Skin epidermis (tissue), 12 donors: ENCODE data around the gene NCKAP5.

Source experiments
- H3K27ac ChIP-seq, 21 experiments: fragments of 200-600 bp; sonication (generic) in 11 of 21; one replicate each; pipeline ENCODE4 v1.5.0; 2020; ENCODE audit warnings: mild to moderate bottlenecking in 3 of 21, inconsistent platforms in 2 of 21, moderate library complexity in 2 of 21
- H3K4me3 ChIP-seq, 7 experiments: fragments of 200-600 bp; sonication (generic) in 2 of 7; one replicate each; pipeline ENCODE4 v1.5.0; 2020; ENCODE audit warnings: inconsistent platforms in 2 of 7, mild to moderate bottlenecking in 2 of 7, moderate library complexity in 1 of 7

The NCKAP5 gene

GRCh38 chr2:133414486-133415209, 153.6 kb downstream of the NCKAP5 start:
- Histone ChIP-seq H3K4me3 (no peak overlapping the region), H3K27ac (no peak overlapping the region)

DNA sequence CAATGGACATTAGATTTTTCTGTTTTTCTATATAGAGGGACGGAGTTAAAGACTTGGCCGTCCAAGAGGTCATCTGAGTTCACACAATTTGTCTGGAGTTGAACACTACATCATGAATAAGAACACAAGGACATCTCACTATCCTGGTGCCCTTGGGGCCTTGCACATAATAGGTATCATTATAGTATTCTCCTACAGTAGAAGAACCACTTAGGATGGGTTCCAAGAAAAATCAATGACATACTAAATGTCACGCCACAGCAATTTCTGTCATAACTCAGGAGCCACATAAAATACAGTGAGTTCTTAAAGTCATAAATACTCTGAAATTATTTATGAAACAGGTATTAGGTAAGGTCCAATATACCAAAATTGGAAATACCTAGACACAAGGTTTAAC, 154.4 kb downstream of the NCKAP5 start:
- H3K27ac ChIP-seq: no peak overlapping the region
- H3K4me3 ChIP-seq: no peak overlapping the region

DNA sequence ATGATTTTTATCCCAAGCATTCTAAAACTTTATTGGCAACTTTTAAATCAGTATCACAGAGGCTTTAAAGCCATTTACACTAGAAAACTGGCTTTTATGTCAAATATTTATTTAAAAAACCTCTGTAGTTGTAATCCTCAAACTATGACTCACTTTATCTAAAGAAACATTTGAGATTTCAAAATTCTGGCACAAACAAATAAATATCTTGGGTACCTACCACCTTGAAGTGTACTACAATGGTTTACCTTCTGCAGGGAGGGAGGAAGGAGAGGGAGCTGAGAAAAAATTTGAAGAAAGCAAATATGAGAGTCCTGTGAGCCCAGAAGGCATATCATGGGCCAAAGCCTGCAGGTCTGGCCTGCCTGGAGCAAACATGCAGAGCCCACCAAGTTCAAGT, 155.6 kb downstream of the NCKAP5 start:
- H3K4me3 ChIP-seq: no peak overlapping the region
- H3K27ac ChIP-seq: no peak overlapping the region

DNA sequence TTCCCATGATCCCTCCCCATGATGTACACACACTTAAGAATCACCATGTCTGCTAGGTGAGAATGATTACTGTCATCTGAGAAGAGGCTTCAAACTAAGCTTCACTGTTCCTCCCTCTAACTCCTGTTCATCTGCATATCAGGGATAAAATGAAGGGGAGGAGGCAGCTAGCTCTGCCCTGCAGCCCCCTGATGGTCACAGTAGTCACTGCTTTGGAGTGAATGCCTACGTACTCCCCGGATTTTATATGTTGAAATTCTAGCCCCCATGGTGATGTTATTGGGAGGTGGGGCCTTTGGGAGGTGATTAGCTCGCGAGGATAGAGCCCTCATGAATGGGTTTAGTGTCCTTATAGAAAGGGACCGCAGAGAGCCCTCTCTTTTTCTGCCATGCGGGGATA, 156.4 kb downstream of the NCKAP5 start:
- no peak overlapping the region for H3K4me3 ChIP-seq
- H3K27ac ChIP-seq: no peak overlapping the region

GRCh38 chr2:133411101-133411500, 157.2 kb downstream of the NCKAP5 start:
- H3K4me3 ChIP-seq: no peak overlapping the region
- H3K27ac ChIP-seq: no peak overlapping the region

- no peak overlapping the region for H3K27ac ChIP-seq
Observed at GRCh38 chr2:133409581-133410285, 158.5 kb downstream of the NCKAP5 start.

GRCh38 chr2:133408671-133409070, 159.6 kb downstream of the NCKAP5 start:
- H3K27ac ChIP-seq: no peak overlapping the region
- H3K4me3 ChIP-seq: no peak overlapping the region

More at GRCh38 chr2:133409581-133410285, 158.5 kb downstream of the NCKAP5 start:
- no peak overlapping the region for H3K4me3 ChIP-seq

DNA sequence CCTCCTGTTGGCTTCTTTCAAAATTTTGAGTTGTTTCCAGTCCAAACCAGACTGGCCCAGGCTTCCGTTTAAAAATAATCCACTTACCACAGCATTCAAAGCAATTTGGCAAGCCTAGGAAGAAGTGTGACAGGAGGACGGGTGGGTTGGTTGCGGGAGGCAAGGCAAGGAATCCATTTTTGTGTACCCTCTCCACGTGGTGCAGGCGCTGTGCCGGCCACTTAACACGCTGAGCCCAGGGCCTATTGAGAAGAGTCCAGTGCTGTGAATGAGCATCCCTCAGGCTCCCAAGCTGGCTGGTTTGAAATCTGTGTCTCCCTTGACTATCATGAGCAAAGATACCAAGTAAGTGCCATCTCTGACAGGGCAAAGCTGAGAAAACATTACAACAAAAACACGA, 160.9 kb downstream of the NCKAP5 start:
- Histone ChIP-seq H3K27ac (peak overlapping the region in 2 of 21 experiments; percentile 29 to 60), H3K4me3 (no peak overlapping the region)

DNA sequence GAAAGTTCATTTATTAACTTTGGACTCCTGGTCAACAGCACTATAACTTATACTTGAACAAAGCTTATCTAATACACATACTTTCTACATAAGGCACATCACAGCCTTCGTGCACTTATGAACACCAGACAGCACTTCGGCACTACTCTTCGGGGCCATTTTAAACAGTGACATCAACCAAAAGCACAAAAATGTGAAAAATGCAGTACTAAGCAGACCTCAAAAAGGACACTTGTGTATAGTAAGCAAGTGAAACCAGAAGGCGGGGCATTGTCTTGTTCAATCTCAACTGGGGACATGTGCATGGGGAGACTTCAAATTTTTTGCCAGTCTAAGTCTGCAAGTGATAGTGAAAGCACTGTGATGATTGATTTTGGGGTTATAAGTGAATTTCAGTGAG, 163.0 kb downstream of the NCKAP5 start:
- Histone ChIP-seq H3K4me3 (no peak overlapping the region), H3K27ac (no peak overlapping the region)

DNA sequence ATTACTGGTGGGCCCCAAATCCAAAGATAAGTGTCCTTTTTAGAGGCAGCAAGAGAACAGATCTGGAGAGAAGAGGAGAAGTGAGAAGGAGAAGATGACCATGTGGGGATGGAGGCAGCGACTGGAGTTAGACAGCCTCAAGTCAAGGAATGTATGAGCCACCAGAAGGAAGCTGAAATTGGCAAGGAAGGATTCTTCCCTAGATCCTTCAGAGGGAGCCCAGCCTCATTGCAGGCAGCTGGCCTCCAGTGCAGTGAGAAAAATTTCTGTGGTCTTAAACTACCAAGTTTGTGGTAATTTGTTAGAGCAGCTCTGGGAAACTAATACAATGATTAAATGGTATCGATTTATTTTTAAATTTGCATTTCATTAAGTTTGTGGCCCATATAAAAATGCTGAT, 167.9 kb downstream of the NCKAP5 start:
- no peak overlapping the region for H3K27ac ChIP-seq

GRCh38 chr2:133393895-133394294, 174.4 kb downstream of the NCKAP5 start:
- no peak overlapping the region for H3K4me3 ChIP-seq

More for the DNA sequence above, 167.9 kb downstream of the NCKAP5 start:
- no peak overlapping the region for H3K4me3 ChIP-seq

DNA sequence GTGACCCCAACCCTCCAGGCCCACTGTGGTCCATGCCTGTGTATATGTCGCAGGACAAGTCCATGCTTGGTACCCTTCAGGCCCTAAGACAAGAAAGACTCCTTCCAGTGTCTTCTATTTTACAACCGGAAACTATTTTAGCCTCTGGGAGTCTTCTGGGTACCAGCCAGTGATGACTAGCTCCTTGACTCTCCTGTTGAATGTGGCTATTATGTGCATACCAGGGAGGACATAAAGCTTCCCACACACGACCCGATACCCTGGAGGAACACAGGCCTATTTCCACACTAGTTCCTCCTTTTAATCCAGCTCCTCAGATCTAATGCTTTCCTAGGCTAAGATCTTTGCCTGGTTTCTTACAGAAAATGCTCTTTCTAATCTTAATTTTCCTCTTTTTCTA, 178.1 kb downstream of the NCKAP5 start:
- Histone ChIP-seq H3K27ac (peak overlapping the region in 10 of 21 experiments; percentile 5 to 74 (median 34)), H3K4me3 (no peak overlapping the region)

More at GRCh38 chr2:133393895-133394294, 174.4 kb downstream of the NCKAP5 start:
- H3K27ac ChIP-seq: no peak overlapping the region

- Histone ChIP-seq H3K4me3 (no peak overlapping the region), H3K27ac (peak overlapping the region in 8 of 21 experiments; percentile 2 to 74 (median 22))
Observed at GRCh38 chr2:133389569-133389968, 178.7 kb downstream of the NCKAP5 start.

GRCh38 chr2:133382566-133382965, 185.7 kb downstream of the NCKAP5 start:
- H3K27ac ChIP-seq: no peak overlapping the region
- H3K4me3 ChIP-seq: no peak overlapping the region

- Histone ChIP-seq H3K4me3 (no peak overlapping the region), H3K27ac (peak overlapping the region in 2 of 21 experiments; percentile 14 to 21)
Observed at GRCh38 chr2:133380991-133381390, 187.3 kb downstream of the NCKAP5 start.

- no peak overlapping the region for H3K4me3 ChIP-seq
- H3K27ac ChIP-seq: peak overlapping the region in 15 of 21 experiments; percentile 3 to 83 (median 54)
Observed at GRCh38 chr2:133378928-133379549, 189.2 kb downstream of the NCKAP5 start.

GRCh38 chr2:133378386-133378785, 189.9 kb downstream of the NCKAP5 start:
- no peak overlapping the region for H3K4me3 ChIP-seq
- peak overlapping the region in 13 of 21 experiments; percentile 3 to 83 (median 54) for H3K27ac ChIP-seq

GRCh38 chr2:133377599-133377998, 190.7 kb downstream of the NCKAP5 start:
- Histone ChIP-seq H3K4me3 (no peak overlapping the region), H3K27ac (peak overlapping the region in 11 of 21 experiments; percentile 1 to 83 (median 56))

GRCh38 chr2:133377021-133377481, 191.2 kb downstream of the NCKAP5 start:
- no peak overlapping the region for H3K4me3 ChIP-seq
- peak overlapping the region in 7 of 21 experiments; percentile 1 to 83 (median 66) for H3K27ac ChIP-seq

DNA sequence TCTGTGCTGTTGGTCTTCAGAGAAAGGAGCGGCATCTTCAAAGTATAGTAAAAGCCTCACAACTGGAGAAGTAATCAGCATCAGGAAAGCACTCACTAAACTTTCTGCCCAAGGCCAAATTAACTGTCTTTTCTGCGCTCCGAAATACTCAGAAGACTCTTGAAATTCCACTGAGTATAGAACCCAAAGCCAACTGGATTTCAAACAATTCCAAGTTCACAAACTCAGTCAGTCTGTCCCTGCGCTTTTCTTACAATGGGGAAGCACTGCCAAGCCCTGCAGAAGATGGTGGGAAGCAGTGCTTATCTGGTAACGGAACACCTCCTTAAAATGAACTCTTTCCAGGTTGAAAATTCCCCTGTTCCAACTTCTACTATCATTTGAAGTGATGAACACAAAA, 193.5 kb downstream of the NCKAP5 start:
- no peak overlapping the region for H3K27ac ChIP-seq
- H3K4me3 ChIP-seq: no peak overlapping the region
